Activated CD4-positive, alpha-beta T cell treated with anti-CD3 and anti-CD28 coated beads, Interleukin-2, amount 10 ng/mL, durations not matched to agents 7 days and 5 days (primary cell): Measurements from ENCODE around the gene SLC9A5. TPM values are rescaled to one million over a fixed set of nuclear protein-coding genes. Genes with fewer than 3 reads are reported as not detected.
A peak's percentile ranks its signal among the peaks of the same experiment; 100 is the strongest.

Experiments
- CTCF ChIA-PET: fragments of 350-600 bp; sonication (Branson Sonifier 250); formaldehyde crosslinking; loops from one replicate; lab custom pipeline; 2021; ENCODE audit warnings: antibody characterized with exemption; lab: Charles Lee
- POLR2A ChIA-PET: fragments of 350-600 bp; sonication (Branson Sonifier 250); formaldehyde crosslinking; loops from one replicate; lab custom pipeline; 2021; ENCODE audit warnings: antibody characterized with exemption; lab: Charles Lee
- DNase-seq: peaks from one replicate; pipeline ENCODE4 v3.0.0-alpha.2; 2020
- H3K27ac Mint-ChIP-seq: one replicate; pipeline ENCODE4 v1.8.0; 2021; ENCODE audit warnings: mild to moderate bottlenecking, moderate library complexity, mixed read lengths
- H3K27me3 Mint-ChIP-seq: one replicate; pipeline ENCODE4 v1.8.0; 2021; ENCODE audit warnings: mixed read lengths
- H3K36me3 Mint-ChIP-seq: one replicate; pipeline ENCODE4 v1.8.0; 2021; ENCODE audit warnings: low read depth, mixed read lengths
- H3K4me1 Mint-ChIP-seq: one replicate; pipeline ENCODE4 v1.8.0; 2021; ENCODE audit warnings: mixed read lengths
- H3K4me3 Mint-ChIP-seq: one replicate; pipeline ENCODE4 v1.8.0; 2021; ENCODE audit warnings: mild to moderate bottlenecking, moderate library complexity, mixed read lengths
- H3K9me3 Mint-ChIP-seq: one replicate; pipeline ENCODE4 v1.8.0; 2021; ENCODE audit warnings: mixed read lengths
- total RNA-seq, 2 experiments: library from RNA; stranded (reverse); gene quantifications; one replicate each; pipeline ENCODE4 v1.2.3, GENCODE V29; 2021

SLC9A5 gene
- 1 to 10 TPM; 1.5 to 2.0 TPM for total RNA-seq

- peak; percentile 22 for DNase-seq
- no peaks in the 10 kb centered on the region for H3K9me3 Mint-ChIP-seq
- CTCF ChIA-PET, result interaction anchor here (0.9 to 4.6 kb wide), 8 partner anchors 10 to 230 kb away, joined by 3 to 24 read pairs (median 7); partner anchors contain the start of gene TMEM208
- H3K27me3 Mint-ChIP-seq, result peaks cover 24% of the 10 kb centered on the region
- peak within 1 kb of the TSS; percentile 87 for H3K27ac Mint-ChIP-seq
- H3K4me3 Mint-ChIP-seq, result peak within 1 kb of the TSS; percentile 91
- H3K4me1 Mint-ChIP-seq, result peaks cover 39% of the 10 kb centered on the region
- no peaks in the 10 kb centered on the region for H3K36me3 Mint-ChIP-seq
- POLR2A ChIA-PET, result no interaction called here
Observed at GRCh38 chr16:67248401-67249177, at the start of gene SLC9A5. SLC9A5 (plus strand) TSS chr16:67248979; CDS start chr16:67249015, 36 bp downstream.

- ChIA-PET POLR2A (interaction anchor here (0.6 kb wide), 1 partner anchor 75 kb away, joined by 3 read pairs; no protein-coding TSS in a partner anchor), CTCF (interaction anchor here (1.3 to 2.2 kb wide), 2 partner anchors 9 to 47 kb away, joined by 4 to 11 read pairs; no protein-coding TSS in a partner anchor)
- no peak for DNase-seq
- no peaks in the 10 kb centered on the region for H3K9me3 Mint-ChIP-seq
- no peaks in the 10 kb centered on the region for H3K27me3 Mint-ChIP-seq
- peaks cover 23% of the 10 kb centered on the region for H3K4me1 Mint-ChIP-seq
- H3K27ac Mint-ChIP-seq, result no peak within 1 kb of the TSS
- H3K36me3 Mint-ChIP-seq, result peaks cover 40% of the 10 kb centered on the region
- H3K4me3 Mint-ChIP-seq, result no peak within 1 kb of the TSS
Observed at GRCh38 chr16:67199011-67199807, 49.6 kb upstream of the SLC9A5 start, which contains the start of gene ELMO3. ELMO3 (plus strand) TSS chr16:67199131; CDS start chr16:67199327, 196 bp downstream.

- POLR2A ChIA-PET, result interaction anchor here (0.6 kb wide), 1 partner anchor 74 kb away, joined by 3 read pairs; no protein-coding TSS in a partner anchor
Observed at GRCh38 chr16:67199808-67200198, 49.0 kb upstream of the SLC9A5 start.

GRCh38 chr16:67200491-67200890 is 48.3 kb upstream of the SLC9A5 start:
- peaks cover 33% of the 10 kb centered on the region for H3K36me3 Mint-ChIP-seq
- H3K4me1 Mint-ChIP-seq, result peaks cover 16% of the 10 kb centered on the region
- H3K9me3 Mint-ChIP-seq, result no peaks in the 10 kb centered on the region
- CTCF ChIA-PET, result interaction anchor here (0.6 to 0.7 kb wide), 2 partner anchors 10 to 514 kb away, joined by 3 read pairs; no protein-coding TSS in a partner anchor
- POLR2A ChIA-PET, result no interaction called here
- no peak overlapping the region for H3K27ac Mint-ChIP-seq
- H3K4me3 Mint-ChIP-seq, result no peak overlapping the region
- no peaks in the 10 kb centered on the region for H3K27me3 Mint-ChIP-seq
- DNase-seq, result no peak

More at GRCh38 chr16:67199808-67200198, 49.0 kb upstream of the SLC9A5 start:
- no peak overlapping the region for H3K4me3 Mint-ChIP-seq
- DNase-seq, result no peak
- no peaks in the 10 kb centered on the region for H3K9me3 Mint-ChIP-seq
- CTCF ChIA-PET, result no interaction called here
- peaks cover 18% of the 10 kb centered on the region for H3K4me1 Mint-ChIP-seq
- H3K36me3 Mint-ChIP-seq, result peaks cover 38% of the 10 kb centered on the region
- no peaks in the 10 kb centered on the region for H3K27me3 Mint-ChIP-seq
- H3K27ac Mint-ChIP-seq, result no peak overlapping the region

- DNase-seq, result no peak
- H3K36me3 Mint-ChIP-seq, result peaks cover 22% of the 10 kb centered on the region
- H3K4me1 Mint-ChIP-seq, result peaks cover 4% of the 10 kb centered on the region
- CTCF ChIA-PET, result interaction anchor here (0.7 to 1.7 kb wide), 4 partner anchors 8 to 26 kb away, joined by 3 to 6 read pairs (median 4); partner anchors contain the start of gene TMEM208
- no peaks in the 10 kb centered on the region for H3K9me3 Mint-ChIP-seq
- no peak overlapping the region for H3K4me3 Mint-ChIP-seq
- POLR2A ChIA-PET, result no interaction called here
- H3K27me3 Mint-ChIP-seq, result no peaks in the 10 kb centered on the region
- no peak overlapping the region for H3K27ac Mint-ChIP-seq
Observed at GRCh38 chr16:67201411-67202345, 47.1 kb upstream of the SLC9A5 start.

- H3K27ac Mint-ChIP-seq, result no peak overlapping the region
- H3K9me3 Mint-ChIP-seq, result no peaks in the 10 kb centered on the region
- no peaks in the 10 kb centered on the region for H3K27me3 Mint-ChIP-seq
- no peaks in the 10 kb centered on the region for H3K4me1 Mint-ChIP-seq
- ChIA-PET POLR2A (no interaction called here), CTCF (interaction anchor here (0.5 to 1.7 kb wide), 4 partner anchors 9 to 182 kb away, joined by 3 to 6 read pairs (median 4); partner anchors contain the start of gene TMEM208)
- no peak overlapping the region for H3K4me3 Mint-ChIP-seq
- DNase-seq, result no peak
- peaks cover 18% of the 10 kb centered on the region for H3K36me3 Mint-ChIP-seq
Observed at GRCh38 chr16:67202426-67202825, 46.4 kb upstream of the SLC9A5 start.

GRCh38 chr16:67202956-67203493 is 45.8 kb upstream of the SLC9A5 start:
- ChIA-PET CTCF (interaction anchor here (0.5 to 1.7 kb wide), 4 partner anchors 8 to 183 kb away, joined by 3 to 6 read pairs (median 4); partner anchors contain the start of gene TMEM208), POLR2A (no interaction called here)
- no peak for DNase-seq
- no peak overlapping the region for H3K4me3 Mint-ChIP-seq
- peaks cover 13% of the 10 kb centered on the region for H3K36me3 Mint-ChIP-seq
- H3K27me3 Mint-ChIP-seq, result no peaks in the 10 kb centered on the region
- H3K9me3 Mint-ChIP-seq, result no peaks in the 10 kb centered on the region
- no peaks in the 10 kb centered on the region for H3K4me1 Mint-ChIP-seq
- H3K27ac Mint-ChIP-seq, result no peak overlapping the region

GRCh38 chr16:67204076-67204475 is 44.7 kb upstream of the SLC9A5 start:
- ChIA-PET POLR2A (no interaction called here), CTCF (interaction anchor here (0.6 to 2.1 kb wide), 6 partner anchors 9 to 215 kb away, joined by 3 to 6 read pairs (median 3); no protein-coding TSS in a partner anchor)
- DNase-seq, result no peak
- Mint-ChIP-seq H3K36me3 (peaks cover 7% of the 10 kb centered on the region), H3K27me3 (no peaks in the 10 kb centered on the region), H3K4me3 (no peak overlapping the region), H3K27ac (no peak overlapping the region), H3K4me1 (no peaks in the 10 kb centered on the region), H3K9me3 (no peaks in the 10 kb centered on the region)

- no peak for DNase-seq
- Mint-ChIP-seq H3K4me1 (no peaks in the 10 kb centered on the region), H3K4me3 (no peak overlapping the region), H3K27ac (no peak overlapping the region), H3K36me3 (no peaks in the 10 kb centered on the region), H3K9me3 (no peaks in the 10 kb centered on the region), H3K27me3 (no peaks in the 10 kb centered on the region)
- ChIA-PET CTCF (interaction anchor here (0.6 to 1.6 kb wide), 2 partner anchors 13 to 180 kb away, joined by 3 read pairs; no protein-coding TSS in a partner anchor), POLR2A (no interaction called here)
Observed at GRCh38 chr16:67206129-67206837, 42.5 kb upstream of the SLC9A5 start.

GRCh38 chr16:67206838-67207248 is 41.9 kb upstream of the SLC9A5 start:
- Mint-ChIP-seq H3K27ac (peak overlapping the region; percentile 41), H3K4me1 (no peaks in the 10 kb centered on the region), H3K36me3 (no peaks in the 10 kb centered on the region), H3K27me3 (no peaks in the 10 kb centered on the region), H3K9me3 (no peaks in the 10 kb centered on the region), H3K4me3 (no peak overlapping the region)
- ChIA-PET CTCF (no interaction called here), POLR2A (no interaction called here)
- DNase-seq, result no peak
